GM13976 (cell line): ENCODE data around the gene PI4KA.

Source experiments
- DNase-seq: peaks from one replicate; pipeline ENCODE4 v3.0.0; 2012; ENCODE audit warnings: low spot score
- in situ Hi-C: fragments of 300-500 bp; cut with MboI; formaldehyde crosslinking; loops from one replicate; pipeline ENCODE4 v1.12.0; 2022; ENCODE audit warnings: low sequenced_read_pairs, mixed read lengths, inconsistent platforms; ENCODE audit not compliant: unreplicated experiment
- TF ChIP-seq, protein P1 (sequence below): IDR thresholded peaks from 2 replicates; pipeline ENCODE4 v1.5.1; 2012; ENCODE audit warnings: borderline replicate concordance, mild to moderate bottlenecking; ENCODE audit not compliant: insufficient read depth; ENCODE audit errors: extremely low read depth, missing control alignments, control extremely low read depth

The PI4KA gene

DNA sequence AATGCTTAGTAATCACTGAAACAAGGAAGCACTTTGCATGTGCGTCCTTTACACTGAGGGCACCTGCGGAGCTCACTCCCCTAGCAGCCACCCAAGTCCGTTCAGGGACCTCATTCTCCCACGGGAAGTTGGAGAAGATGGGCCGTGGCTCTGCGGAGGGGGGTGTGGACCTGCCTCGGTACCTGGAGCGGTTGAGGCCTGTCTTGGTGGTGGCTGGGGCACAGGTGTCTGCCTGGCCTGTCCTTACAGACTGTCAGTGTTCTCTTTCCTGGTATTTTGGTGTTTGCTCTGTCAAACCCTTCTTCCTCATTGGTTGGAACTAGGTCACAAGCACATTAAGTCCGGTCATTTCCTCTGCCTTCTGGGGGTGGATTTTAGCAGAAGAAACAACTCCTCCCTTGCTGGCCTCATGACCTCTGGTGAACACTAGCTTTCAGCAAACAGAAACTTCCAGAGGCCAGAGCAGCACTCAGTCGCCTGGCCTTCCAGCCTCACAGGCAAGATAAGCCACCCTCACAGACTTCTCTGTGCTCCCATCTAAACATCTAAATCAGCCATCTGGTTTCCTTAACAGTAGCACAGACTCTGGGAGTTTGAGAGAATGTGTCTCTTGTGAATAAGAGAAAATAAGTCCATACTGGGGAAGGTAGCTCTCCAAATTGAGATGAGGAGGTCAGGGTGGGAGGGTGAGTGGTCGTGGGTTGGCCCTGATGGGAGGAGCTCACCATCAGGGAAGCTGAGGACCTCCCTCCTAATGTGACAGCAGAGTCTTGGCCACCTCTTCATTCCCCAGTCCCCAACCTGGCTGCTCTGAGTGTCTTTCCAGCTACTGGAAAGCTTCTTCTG, 8.8 kb upstream of the PI4KA start:
- in situ Hi-C loops, result loop anchor here (10.0 kb wide), 1 partner anchor 53 kb away; no protein-coding TSS in a partner anchor
- no peak for DNase-seq
- TF ChIP-seq, protein P1, sequence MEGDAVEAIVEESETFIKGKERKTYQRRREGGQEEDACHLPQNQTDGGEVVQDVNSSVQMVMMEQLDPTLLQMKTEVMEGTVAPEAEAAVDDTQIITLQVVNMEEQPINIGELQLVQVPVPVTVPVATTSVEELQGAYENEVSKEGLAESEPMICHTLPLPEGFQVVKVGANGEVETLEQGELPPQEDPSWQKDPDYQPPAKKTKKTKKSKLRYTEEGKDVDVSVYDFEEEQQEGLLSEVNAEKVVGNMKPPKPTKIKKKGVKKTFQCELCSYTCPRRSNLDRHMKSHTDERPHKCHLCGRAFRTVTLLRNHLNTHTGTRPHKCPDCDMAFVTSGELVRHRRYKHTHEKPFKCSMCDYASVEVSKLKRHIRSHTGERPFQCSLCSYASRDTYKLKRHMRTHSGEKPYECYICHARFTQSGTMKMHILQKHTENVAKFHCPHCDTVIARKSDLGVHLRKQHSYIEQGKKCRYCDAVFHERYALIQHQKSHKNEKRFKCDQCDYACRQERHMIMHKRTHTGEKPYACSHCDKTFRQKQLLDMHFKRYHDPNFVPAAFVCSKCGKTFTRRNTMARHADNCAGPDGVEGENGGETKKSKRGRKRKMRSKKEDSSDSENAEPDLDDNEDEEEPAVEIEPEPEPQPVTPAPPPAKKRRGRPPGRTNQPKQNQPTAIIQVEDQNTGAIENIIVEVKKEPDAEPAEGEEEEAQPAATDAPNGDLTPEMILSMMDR, result no peak

DNA sequence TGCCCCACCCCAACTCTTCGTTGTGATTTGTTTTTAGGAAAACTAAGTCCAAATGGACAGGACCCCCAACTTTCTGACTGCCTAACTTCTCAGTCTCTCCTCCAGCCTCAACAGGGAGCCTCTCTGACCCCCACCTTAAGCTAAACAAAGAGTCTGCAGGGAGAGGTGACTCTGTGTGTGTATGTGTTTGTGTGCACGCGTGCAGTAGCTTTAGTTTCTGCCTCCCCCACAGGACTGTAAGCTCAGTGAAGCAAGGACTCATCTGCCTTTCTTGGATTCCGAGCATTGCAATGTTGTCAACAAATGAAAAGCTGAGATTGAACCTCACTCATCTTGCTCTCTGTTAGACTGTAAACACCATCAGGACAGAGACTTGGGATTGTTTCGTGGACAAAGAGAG, 8.1 kb upstream of the PI4KA start:
- no peak for DNase-seq
- in situ Hi-C loops, result loop anchor here (10.0 kb wide), 1 partner anchor 52 kb away; no protein-coding TSS in a partner anchor
- TF ChIP-seq, protein P1, result no peak

DNA sequence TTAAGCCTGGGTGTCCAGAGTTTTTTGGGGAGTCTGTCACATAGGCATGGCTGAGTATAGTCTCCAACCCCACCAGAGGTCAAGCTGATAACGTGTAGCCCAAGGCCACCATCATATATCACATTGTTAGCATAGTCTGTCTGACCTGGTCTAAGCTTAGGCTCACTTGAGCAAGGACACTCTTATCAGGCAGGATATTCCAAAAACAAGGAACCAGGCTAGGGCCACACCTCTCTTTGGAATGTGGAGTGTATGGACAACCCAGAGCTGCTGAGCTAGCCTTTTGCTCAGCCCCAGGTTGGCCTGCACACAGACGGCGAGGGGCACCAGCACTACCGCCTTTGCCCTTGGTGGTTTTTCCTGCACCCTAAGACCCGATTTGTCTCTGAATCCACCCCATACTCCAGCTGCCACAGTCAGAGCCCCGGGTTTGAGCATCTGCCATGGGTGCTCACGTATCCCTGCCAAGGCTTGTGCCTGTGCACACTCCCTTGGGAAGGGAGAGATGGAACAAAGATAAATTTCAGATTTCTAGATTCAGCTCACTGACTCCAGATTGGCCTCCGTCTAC, 7.3 kb upstream of the PI4KA start:
- no peak for DNase-seq
- TF ChIP-seq, protein P1, result no peak
- in situ Hi-C loops, result loop anchor here (10.0 kb wide), 1 partner anchor 51 kb away; no protein-coding TSS in a partner anchor

DNA sequence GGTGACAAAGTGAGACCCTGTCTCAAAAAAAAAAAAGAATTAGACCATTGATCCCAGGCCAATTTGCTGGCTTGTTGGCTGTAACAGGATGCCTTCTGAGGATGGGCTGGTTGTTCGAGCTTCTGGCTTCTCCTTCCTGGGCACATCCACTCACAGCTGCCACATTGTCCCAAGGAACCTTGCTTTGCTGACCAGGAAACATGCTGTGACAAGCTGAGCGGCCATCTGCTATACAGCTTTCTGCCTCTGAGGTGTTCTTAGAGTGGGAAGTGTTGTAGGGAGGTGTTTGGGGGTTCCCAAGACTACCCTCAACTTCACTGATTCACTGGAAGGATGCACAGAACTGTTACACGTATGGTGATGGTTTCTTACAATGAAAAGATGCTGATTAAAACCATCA, 6.7 kb upstream of the PI4KA start:
- TF ChIP-seq, protein P1, result no peak
- no peak for DNase-seq
- in situ Hi-C loops, result loop anchor here (10.0 kb wide), 1 partner anchor 51 kb away; no protein-coding TSS in a partner anchor

DNA sequence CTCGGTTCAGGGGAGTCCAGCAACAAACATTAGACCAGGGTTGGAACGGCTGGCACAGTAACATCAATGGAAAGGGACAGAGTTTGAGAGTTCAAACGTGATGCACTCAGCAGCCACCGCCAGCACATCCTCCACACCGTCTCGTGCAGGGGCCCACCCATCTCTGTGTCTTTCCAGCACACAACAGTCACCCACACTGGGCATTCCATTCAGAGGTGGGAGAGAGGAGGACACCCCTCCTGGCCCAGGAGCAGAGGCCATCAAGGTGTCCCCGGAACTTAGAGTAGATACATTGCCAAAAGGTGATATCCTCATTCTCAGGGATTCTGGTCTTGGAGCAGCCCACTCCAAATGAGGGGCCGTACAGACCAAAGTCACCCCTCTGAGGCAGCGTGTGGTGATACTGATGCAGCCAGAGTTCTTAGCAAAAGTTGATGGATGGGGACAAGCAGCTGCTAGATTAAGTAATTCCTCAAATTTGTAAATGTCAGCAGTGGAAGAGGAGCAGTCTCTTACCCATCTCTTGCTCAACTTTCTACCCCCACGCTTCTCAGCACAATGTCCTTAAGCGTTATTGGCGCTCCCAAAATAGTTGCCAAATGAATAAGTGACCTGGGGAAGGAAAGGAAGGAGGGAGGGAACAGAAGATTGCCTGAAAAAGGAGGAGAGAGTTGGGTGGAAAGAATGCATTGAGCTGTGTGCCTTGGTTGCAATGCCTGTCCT, 5.7 kb upstream of the PI4KA start:
- TF ChIP-seq, protein P1, result no peak
- no peak for DNase-seq
- in situ Hi-C loops, result loop anchor here (10.0 kb wide), 1 partner anchor 50 kb away; no protein-coding TSS in a partner anchor

DNA sequence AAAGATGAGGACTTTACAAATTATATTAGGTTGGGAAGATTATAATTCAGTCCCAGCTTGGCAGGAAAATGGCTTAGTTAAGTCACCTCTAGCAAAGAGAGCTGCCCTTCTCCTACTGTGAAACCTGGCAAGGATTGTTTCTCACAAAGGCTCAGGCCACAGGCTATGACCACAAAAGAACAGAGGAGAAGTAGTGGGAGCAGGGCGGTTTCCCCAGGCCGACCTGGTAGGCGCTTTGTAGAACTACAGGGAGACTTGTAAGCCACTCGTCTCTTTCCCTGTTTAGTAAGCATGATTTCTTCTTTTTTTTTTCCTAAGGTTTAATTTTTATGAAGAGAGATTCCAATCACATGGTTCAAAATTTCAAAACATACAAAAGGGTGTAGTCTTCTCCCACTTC, 4.8 kb upstream of the PI4KA start:
- DNase-seq, result no peak
- in situ Hi-C loops, result loop anchor here (10.0 kb wide), 1 partner anchor 49 kb away; no protein-coding TSS in a partner anchor
- TF ChIP-seq, protein P1, result no peak
